Right forelimb (tissue), 1 donor: Measurements from ENCODE around the gene ROBO1.
A peak's percentile ranks its signal among the peaks of the same experiment; 100 is the strongest.

ENCODE experiments used
- DNase-seq: peaks from one replicate; pipeline ENCODE4 v3.0.0-alpha.2; 2018

Gene ROBO1

GRCh38 chr3:79041621-79042020 lies 726.2 kb downstream of the ROBO1 start:
- DNase-seq = no peak

GRCh38 chr3:79040701-79041100 lies 727.1 kb downstream of the ROBO1 start:
- no peak for DNase-seq

- no peak for DNase-seq
These were observed 727.7 kb downstream of the ROBO1 start for GRCh38 chr3:79040091-79040490.

GRCh38 chr3:79039192-79039591 lies 728.6 kb downstream of the ROBO1 start:
- DNase-seq = no peak

DNA sequence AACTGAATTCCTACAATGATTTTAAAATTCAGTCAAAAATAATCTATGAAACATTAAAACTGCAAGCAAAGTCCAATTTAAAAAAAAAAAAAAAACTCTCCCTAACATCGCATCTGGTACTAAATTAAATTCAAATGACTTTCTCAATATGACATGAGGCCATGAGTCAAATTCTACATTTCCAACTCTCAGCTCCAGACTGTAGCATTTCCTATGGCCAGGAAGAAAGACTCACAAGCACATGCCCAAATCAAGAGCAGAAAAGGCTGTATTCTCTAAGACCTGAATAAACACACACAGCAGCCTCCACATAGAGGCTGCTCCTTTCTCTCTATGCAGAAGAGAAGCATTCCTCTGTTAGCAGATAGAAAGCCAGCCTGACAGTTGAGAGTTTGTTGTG lies 729.2 kb downstream of the ROBO1 start:
- DNase-seq = no peak

DNA sequence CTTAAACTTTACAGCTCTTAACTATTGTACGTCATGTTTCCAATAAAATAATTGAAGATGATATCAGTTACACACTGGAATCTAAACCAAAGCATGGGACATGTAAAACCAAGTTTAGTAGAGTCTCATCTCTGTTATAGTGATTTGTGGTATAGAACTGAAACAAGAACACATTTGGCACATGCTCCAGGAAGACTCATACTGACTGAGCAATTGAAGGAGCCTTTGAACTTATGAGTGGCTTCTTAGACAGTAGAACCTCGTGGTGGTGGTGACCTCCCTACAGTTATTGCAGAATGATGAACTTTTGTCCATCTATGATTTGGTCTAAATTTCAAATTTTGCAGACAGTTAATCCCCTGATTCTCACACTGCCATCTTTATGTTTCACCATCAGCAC lies 729.7 kb downstream of the ROBO1 start:
- DNase-seq = no peak

- no peak for DNase-seq
These were observed 735.0 kb downstream of the ROBO1 start for GRCh38 chr3:79032686-79033318.

GRCh38 chr3:79030157-79030556 lies 737.6 kb downstream of the ROBO1 start:
- no peak for DNase-seq

DNA sequence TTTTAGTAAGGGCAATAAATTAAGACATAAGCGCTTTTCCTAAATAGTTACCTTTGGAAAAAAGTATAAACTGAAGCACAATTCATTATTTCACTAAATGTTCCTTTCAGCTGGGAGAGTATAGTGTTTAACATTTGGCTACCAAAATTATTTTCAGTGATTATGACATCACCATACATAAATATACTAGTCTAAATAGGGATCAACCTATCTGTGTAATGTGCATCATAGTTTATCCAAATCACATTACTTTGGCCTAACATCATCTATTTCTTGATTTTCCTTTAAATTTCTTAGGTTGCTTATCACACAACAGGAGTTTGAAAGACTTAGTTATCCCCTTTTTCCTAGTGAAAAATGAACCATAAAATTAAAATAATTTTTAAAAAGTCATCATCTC lies 738.9 kb downstream of the ROBO1 start:
- no peak for DNase-seq

GRCh38 chr3:79027593-79027992 lies 740.2 kb downstream of the ROBO1 start:
- DNase-seq = no peak

- no peak for DNase-seq
These were observed 747.9 kb downstream of the ROBO1 start for GRCh38 chr3:79019924-79020173.

- DNase-seq = peak; percentile 91
These were observed 748.5 kb downstream of the ROBO1 start for GRCh38 chr3:79019137-79019923.

DNA sequence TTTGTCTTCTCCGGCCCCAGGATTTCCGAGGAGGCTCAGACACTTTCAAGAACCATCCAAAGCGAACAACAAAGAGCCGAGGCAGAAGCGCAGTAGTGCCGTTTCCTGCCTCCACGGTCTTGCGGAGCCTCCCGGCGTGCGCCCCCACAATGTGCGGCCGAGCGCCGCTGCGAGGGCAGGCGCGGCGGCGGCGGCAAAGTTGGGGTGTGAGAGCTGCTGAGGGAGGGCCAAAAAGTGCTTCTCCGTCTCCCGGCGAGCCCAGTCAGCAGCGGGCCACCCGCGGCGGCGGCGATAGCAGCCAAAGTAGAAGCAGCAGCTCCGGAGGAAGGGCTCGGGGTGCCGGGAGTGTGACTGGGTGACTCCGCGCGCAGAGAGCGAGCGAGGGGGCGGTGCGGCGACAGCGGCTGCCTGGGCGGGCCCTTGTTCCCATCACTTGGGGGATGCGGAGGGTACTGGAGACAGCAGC lies 749.1 kb downstream of the ROBO1 start:
- DNase-seq = peak; percentile 83

DNA sequence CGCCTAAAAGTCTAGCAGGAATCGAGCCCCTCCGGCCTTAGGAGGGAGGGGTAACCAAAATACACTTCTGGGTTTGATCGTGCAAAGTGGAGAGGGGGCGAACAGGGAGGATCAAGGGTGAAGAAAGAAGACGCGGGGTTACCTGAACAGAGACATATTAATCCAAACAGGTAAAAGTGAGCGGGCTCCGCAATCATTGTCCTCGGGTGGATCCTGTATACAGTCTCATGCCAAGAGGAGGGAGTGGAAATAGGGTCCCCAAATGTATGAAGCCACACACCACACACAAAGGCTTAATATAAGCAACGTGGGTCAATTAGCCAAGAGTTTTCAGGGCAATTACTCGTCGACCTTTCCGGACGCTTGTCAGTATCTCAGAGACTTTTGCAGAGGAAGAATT lies 749.5 kb downstream of the ROBO1 start:
- DNase-seq = peak; percentile 58

DNA sequence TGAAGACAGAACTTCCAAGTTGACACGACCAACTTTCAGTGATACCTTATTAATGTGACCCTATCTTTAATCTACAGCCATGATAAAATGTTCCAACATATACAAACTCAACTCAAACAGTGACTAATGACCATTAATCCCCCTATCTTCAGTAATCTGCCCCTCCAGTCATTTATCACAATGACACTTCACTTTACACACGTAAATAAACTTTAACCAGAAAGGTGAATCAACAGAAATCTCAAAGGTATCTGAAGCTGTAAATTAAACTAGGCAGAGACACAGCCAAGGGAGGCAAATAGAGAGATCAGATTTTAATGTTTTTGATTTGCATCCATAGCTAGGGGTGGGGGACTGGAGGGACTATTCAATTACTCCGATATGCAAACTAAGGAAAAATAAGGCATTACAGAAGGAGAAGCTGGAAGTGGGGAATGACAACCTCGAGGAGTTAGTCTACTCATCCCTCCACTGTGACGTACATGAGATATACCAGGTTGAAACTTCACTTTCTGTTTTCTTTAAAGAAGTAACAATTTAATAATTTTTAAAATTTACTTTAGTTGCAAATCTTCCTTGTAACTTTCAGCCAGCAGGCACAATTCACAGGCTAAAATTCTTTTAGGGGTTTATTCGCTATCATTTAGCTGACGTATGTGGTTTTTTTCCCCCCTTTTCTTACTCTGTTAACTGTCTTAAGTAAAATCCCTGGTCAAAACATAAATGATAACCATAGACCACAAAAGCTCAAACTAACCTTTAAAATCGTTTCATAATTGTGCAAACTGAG lies 751.0 kb downstream of the ROBO1 start:
- DNase-seq = no peak

GRCh38 chr3:79015854-79016253 lies 751.9 kb downstream of the ROBO1 start:
- DNase-seq = no peak

GRCh38 chr3:79012946-79013362 lies 754.8 kb downstream of the ROBO1 start:
- no peak for DNase-seq

GRCh38 chr3:79012530-79012913 lies 755.3 kb downstream of the ROBO1 start:
- DNase-seq = no peak

DNA sequence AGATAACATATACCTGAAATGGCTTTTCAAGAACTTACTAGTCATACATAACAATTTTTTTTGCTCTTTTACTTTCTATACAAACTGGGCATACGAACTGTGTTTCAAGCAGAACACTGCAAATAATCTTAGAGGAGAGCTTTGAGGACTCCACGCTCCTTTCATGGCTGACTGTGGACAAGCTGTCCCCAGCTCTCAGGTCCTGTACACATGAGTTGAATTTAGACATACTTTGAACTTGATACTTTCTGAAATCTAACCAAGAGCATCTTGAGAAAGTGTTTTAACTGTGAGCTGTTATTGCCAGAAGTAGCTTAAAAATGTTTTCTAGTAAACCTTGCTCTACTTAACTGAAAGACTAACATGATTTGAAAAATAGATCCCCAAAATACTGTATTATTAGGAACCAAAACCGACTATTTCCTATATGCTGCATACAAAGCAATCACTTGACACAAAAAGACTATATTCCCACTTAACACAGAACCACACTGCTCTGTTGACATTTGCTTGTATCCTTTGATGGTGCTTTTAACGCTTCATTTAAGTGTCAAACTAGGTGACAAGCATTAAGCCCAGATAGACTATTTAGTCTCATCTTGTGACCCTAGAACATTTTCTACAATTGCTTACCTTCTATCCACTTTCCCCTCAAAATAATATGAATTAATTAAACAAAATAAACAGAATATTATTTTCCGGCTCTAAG lies 755.8 kb downstream of the ROBO1 start:
- DNase-seq = no peak

- DNase-seq = no peak
These were observed 757.9 kb downstream of the ROBO1 start for GRCh38 chr3:79009861-79010260.

GRCh38 chr3:79006077-79006476 lies 761.7 kb downstream of the ROBO1 start:
- no peak for DNase-seq

DNA sequence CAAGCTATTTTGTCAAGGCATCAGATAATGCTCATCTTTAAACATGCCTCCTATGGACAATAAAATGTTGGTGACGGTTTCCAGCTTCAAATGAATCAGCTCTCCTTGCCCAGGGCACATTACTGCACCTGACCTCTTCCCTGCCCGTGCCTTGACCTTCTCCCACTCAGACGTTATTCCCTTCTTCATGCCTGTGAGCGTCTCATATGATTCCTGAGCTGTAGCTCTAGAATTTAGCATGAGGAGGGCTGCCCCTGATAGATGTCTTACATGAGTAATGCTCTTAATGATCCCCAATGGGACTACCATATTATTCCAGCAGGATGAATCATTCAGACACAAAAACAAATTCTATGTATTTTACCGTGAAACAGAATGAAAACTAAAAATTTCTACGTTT lies 762.7 kb downstream of the ROBO1 start:
- no peak for DNase-seq

DNA sequence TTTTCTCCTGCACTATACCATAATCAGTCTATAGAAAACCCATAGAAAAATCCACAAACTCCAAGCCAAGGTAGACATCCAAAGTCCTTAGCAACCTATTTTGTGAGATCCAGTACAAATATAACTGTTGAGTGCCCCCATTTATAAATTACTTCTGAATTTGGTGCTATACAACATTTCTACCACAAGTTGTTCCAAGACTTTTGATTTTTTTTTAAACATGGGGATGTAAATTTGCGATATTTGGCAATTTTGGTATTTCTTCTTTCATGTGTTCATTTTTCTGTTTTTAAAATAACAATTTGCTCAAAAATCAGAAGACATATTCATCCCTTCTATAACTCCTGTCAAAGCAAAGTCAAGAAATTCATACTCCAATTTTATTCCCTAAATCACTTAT lies 763.8 kb downstream of the ROBO1 start:
- no peak for DNase-seq
